ENCODE results near the gene IPO9. TPM values are rescaled to one million over a fixed set of nuclear protein-coding genes. Genes with fewer than 3 reads are reported as not detected.
A peak's percentile ranks its signal among the peaks of the same experiment; 100 is the strongest.

IPO9 gene
- total and polyA plus RNA-seq, 2 of the 4 experiments (the other 2 are of a cell fraction): 14.0 to 23.4 TPM

GRCh38 chr1:201898992-201899391 lies 70.0 kb downstream of the IPO9 start (continued):
- TF ChIP-seq CHD1 (IDR thresholded peaks at IDR 0.05; ENCODE audit: low read depth, low read length) (no peak), CEBPB (IDR thresholded peaks at IDR 0.05; ENCODE audit: low read depth, low read length) (no peak)
- TF ChIP-seq, protein P1, sequence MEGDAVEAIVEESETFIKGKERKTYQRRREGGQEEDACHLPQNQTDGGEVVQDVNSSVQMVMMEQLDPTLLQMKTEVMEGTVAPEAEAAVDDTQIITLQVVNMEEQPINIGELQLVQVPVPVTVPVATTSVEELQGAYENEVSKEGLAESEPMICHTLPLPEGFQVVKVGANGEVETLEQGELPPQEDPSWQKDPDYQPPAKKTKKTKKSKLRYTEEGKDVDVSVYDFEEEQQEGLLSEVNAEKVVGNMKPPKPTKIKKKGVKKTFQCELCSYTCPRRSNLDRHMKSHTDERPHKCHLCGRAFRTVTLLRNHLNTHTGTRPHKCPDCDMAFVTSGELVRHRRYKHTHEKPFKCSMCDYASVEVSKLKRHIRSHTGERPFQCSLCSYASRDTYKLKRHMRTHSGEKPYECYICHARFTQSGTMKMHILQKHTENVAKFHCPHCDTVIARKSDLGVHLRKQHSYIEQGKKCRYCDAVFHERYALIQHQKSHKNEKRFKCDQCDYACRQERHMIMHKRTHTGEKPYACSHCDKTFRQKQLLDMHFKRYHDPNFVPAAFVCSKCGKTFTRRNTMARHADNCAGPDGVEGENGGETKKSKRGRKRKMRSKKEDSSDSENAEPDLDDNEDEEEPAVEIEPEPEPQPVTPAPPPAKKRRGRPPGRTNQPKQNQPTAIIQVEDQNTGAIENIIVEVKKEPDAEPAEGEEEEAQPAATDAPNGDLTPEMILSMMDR (conservative IDR thresholded peaks at IDR 0.05; ENCODE audit: low read depth, low read length): no peak

DNA sequence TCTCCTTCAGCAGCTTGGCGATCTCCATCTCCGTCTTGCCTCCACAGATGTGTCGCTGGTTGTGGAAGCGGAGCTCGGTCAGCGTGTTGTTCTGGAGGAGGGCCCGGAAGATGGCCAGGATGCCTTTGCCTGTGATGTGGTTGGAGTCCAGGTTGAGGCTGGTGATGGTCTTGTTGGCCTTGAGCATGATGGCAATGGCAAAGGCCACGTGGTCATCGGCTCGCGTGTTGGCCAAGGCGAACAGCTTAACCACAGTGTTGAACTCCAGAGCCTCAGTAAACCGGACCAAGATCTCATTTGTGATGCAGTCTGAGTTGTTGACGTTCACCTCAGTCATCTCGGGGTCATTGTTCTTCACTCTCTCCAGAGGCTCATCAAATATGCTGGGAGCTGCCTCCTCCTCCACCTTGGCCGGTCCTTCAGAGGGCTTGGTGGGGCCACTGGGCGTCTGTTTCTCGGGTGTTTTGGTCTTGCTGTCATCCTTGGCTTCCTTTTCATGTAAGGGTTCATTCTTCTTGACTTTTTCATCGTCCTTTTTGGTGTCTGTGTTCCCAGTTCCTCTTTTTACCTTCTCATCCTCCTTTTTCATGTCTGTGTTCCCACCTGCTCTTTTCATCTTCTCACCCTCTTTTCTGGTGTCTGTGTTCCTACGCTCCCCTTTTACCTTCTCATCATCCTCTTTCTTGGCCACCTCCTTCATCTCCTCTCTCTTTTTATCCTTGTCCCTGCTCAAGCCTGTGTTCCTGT lies 70.9 kb downstream of the IPO9 start:
- ChIA-PET CTCF (no interaction called here), POLR2A (ENCODE audit: unreplicated experiment) (no interaction called here)
- no peak for TF ChIP-seq RAD21 (IDR thresholded peaks at IDR 0.05; ENCODE audit: low read length)
- no peak for TF ChIP-seq SMC3 (IDR thresholded peaks at IDR 0.05; ENCODE audit: low read depth, low read length)
- no peak for TF ChIP-seq CHD1 (IDR thresholded peaks at IDR 0.05; ENCODE audit: low read depth, low read length)
- TF ChIP-seq, protein P1 (conservative IDR thresholded peaks at IDR 0.05; ENCODE audit: low read depth, low read length): no peak
- TF ChIP-seq RCOR1 (IDR thresholded peaks at IDR 0.05; ENCODE audit: insufficient replicate concordance, low read length): no peak
- TF ChIP-seq, protein P2, sequence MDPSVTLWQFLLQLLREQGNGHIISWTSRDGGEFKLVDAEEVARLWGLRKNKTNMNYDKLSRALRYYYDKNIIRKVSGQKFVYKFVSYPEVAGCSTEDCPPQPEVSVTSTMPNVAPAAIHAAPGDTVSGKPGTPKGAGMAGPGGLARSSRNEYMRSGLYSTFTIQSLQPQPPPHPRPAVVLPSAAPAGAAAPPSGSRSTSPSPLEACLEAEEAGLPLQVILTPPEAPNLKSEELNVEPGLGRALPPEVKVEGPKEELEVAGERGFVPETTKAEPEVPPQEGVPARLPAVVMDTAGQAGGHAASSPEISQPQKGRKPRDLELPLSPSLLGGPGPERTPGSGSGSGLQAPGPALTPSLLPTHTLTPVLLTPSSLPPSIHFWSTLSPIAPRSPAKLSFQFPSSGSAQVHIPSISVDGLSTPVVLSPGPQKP (IDR thresholded peaks at IDR 0.05; ENCODE audit: borderline replicate concordance, low read depth, low read length): no peak
- TF ChIP-seq USF2 (IDR thresholded peaks at IDR 0.05; ENCODE audit: low read depth, low read length): no peak

More for the DNA sequence above, 70.9 kb downstream of the IPO9 start:
- no peaks in the 10 kb centered on the region for H3K27me3 ChIP-seq (ENCODE audit: control insufficient read depth, insufficient read depth, low read length)
- no peak overlapping the region for H3K4me2 ChIP-seq (ENCODE audit: low read depth, low read length)
- H3K23ac ChIP-seq (ENCODE audit: low read depth, low read length): no peak overlapping the region
- H3K79me1 ChIP-seq (ENCODE audit: low read depth in 1 of 2, low read length in 2 of 2): peaks cover 23 to 50% of the 10 kb centered on the region in 2 experiments
- H3K4ac ChIP-seq (ENCODE audit: low read depth, low read length): peak overlapping the region; percentile 13; the same call in 1 of the 2 replicates
- H4K20me1 ChIP-seq (ENCODE audit: insufficient read depth, low read length): no peaks in the 10 kb centered on the region
- DNase-seq (no peak), ATAC-seq (ENCODE audit: low read depth) (no peak)
- H3K4me3 ChIP-seq (ENCODE audit: insufficient read depth, low read depth, low read length): no peak overlapping the region
- intact Hi-C loops (cut with micrococcal nuclease) (no loop called here), in situ Hi-C loops (cut with MboI; ENCODE audit: low sequenced_read_pairs) (loop anchor here (5.0 to 10.0 kb wide), 2 partner anchors 67 to 225 kb away; partner anchors contain the start of gene GPR37L1), dilution Hi-C loops (cut with HindIII; ENCODE audit: low sequenced_read_pairs, unreplicated experiment) (no loop called here)
- no peak overlapping the region for H3K56ac ChIP-seq (ENCODE audit: extremely low read depth, insufficient read depth, low read length)
- H2BK15ac ChIP-seq (ENCODE audit: low read depth, low read length): no peak overlapping the region
- H2BK120ac ChIP-seq (ENCODE audit: low read depth, low read length): no peak overlapping the region
- H3K18ac ChIP-seq (ENCODE audit: low read depth, low read length): no peak overlapping the region
- no peak overlapping the region for H3K14ac ChIP-seq (replicated peaks; ENCODE audit: low read depth, low read length)
- H3K9me1 ChIP-seq (ENCODE audit: insufficient read depth, low read length): peaks cover 22% of the 10 kb centered on the region
- H3K27ac ChIP-seq (ENCODE audit: insufficient read depth, low read length): no peak overlapping the region
- H2BK5ac ChIP-seq (ENCODE audit: low read depth, low read length, poor library complexity, severe bottlenecking): no peak overlapping the region
- H2AFZ ChIP-seq (replicated peaks; ENCODE audit: low read length, poor library complexity): no peak overlapping the region
- no peak overlapping the region for H4K91ac ChIP-seq (ENCODE audit: insufficient read depth, low read depth, low read length)
- H2AK5ac ChIP-seq (ENCODE audit: low read depth, low read length): peak overlapping the region; percentile 51; the same call in 1 of the 2 replicates
- H3K9me3 ChIP-seq (ENCODE audit: control insufficient read depth, insufficient read depth, low read length): no peaks in the 10 kb centered on the region
- H4K5ac ChIP-seq (ENCODE audit: low read depth, low read length): no peak overlapping the region
- no peak overlapping the region for H4K8ac ChIP-seq (ENCODE audit: low read depth in 2 of 2, low read length in 2 of 2)
- BruUV-seq (replicated peaks): TSS peak; percentile 80
- H2BK20ac ChIP-seq (ENCODE audit: low read depth, low read length): no peak overlapping the region
- 86% methylated on average over 11 of the region's 20 CpGs; no CpG with 5 or more reads in 1 of the 2 experiments for WGBS, 2 experiments (ENCODE audit: extremely low coverage in 2 of 2, insufficient read length in 1 of 2)
- peaks cover 36% of the 10 kb centered on the region for H3K36me3 ChIP-seq (ENCODE audit: control insufficient read depth, insufficient read depth, low read length)
- H3K4me1 ChIP-seq (ENCODE audit: control insufficient read depth, insufficient read depth, low read length): peaks cover 28% of the 10 kb centered on the region
- no peak overlapping the region for H3K9ac ChIP-seq (ENCODE audit: low read depth, low read length)
- H2AK9ac ChIP-seq (replicated peaks; ENCODE audit: low read depth, low read length, poor library complexity): no peak overlapping the region
